HG03575 (cell line): ENCODE measurements around the gene GJB2.
A peak's percentile ranks its signal among the peaks of the same experiment; 100 is the strongest.
"Not testable (repeated sequence)": the region's sequence is repeated elsewhere in the genome, so short reads cannot be mapped to it uniquely, and the experiment has no call there.

ENCODE experiments used
- ATAC-seq: cut with Tn5 transposase; IDR thresholded peaks from one replicate; pipeline ENCODE4 v1.9.1; 2021; ENCODE audit not compliant: unreplicated experiment, insufficient number of reproducible peaks, low FRiP score; ENCODE audit errors: extremely low read depth

GJB2 gene

GRCh38 chr13:20174656-20175405, 17.9 kb downstream of the GJB2 start:
- ATAC-seq, result peak; percentile 89

DNA sequence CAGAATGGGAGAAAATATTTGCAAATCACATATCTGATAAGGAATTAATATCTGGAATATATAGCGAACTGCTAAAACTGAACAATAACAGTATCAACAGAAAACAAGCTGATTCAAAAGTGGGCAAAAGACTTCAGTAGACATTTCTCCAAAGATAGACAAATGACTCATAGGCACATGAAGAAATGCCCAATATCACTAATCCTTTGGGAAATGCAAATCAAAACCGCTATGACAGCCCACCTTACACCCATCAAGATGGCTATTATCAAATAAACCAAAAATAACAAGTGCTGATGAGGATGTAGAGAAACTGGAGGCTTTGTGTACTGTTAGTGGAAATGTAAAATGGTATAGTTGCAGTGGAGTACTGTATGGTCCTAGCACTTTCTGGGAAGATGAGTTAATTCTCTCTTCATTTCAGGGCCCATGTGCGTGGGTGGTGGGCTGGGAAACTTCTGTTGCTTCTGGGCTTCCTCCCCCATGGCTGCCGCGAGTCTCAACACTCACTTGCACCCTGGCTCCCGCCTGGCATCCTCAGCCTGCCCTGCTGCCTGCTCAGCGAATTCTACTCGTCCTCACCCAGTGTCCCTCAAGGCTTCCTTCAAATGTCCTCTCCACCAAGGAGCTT, 19.5 kb downstream of the GJB2 start:
- ATAC-seq, result no peak

DNA sequence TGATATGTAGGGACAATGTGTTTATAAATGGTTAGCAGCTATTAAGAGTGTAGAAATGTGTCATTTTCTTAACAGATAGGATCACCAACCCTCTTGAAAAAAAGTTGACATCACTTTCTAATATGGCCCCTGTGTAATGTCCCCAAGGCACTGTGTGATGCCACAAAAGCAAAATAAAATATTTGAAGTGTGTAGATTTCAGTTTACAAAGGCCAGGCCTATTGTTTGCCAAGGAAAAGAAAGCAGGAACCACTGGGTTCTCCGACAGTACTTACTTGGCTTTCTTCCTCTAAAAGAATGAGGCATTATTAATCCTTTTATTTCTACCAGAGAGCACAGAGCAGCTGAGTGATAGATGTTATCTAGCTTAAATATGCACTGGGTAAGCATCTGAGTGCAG, 21.4 kb downstream of the GJB2 start:
- no peak for ATAC-seq

DNA sequence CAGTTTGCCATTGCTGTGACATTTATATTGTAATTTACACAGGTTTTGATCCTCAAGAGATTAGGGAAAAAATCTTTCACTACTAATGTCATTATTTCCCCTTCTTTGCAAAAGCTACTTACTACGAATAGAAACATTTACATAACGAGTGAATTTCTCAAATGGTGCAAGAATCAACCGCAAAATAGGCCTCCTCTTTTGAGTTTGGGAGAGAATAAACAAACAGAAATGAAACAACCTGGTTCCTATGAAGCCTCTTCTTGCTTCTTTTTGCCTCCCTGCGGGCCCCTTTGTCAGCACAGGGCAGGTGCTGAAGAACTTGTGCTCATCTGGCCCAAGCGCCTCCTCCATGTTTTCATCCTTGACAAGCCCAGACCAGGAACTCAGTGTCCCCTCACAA, 21.8 kb downstream of the GJB2 start:
- ATAC-seq, result no peak

- ATAC-seq, result no peak
These were observed 24.3 kb downstream of the GJB2 start for GRCh38 chr13:20168396-20168795.

- no peak for ATAC-seq
These were observed 27.1 kb downstream of the GJB2 start for GRCh38 chr13:20165417-20166257.

DNA sequence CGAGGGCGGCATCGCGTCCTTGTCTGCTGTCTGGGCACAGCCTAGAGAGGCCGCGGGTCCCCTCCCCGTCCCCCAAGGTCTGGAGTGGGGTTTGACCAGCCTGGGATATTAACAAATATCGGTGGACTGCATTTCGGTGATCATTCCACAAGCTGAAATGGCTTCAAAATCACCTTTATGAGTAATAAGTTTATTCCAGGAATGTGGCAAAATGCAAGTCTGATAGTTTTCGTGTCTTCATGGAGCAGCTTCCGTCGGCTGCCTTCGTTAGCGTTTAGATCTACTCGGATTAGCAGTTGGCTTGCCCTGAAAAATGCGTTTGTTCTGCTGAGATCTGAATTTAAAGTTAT, 30.8 kb downstream of the GJB2 start:
- ATAC-seq, result no peak

- no peak for ATAC-seq
These were observed 31.3 kb downstream of the GJB2 start for GRCh38 chr13:20161275-20161950.

- no peak for ATAC-seq
These were observed 32.1 kb downstream of the GJB2 start, which contains the start of gene GJA3 for GRCh38 chr13:20160306-20161274. TSS of gene GJA3 (minus strand) at chr13:20161052. CDS start at chr13:20143288, 17,764 bp downstream.

DNA sequence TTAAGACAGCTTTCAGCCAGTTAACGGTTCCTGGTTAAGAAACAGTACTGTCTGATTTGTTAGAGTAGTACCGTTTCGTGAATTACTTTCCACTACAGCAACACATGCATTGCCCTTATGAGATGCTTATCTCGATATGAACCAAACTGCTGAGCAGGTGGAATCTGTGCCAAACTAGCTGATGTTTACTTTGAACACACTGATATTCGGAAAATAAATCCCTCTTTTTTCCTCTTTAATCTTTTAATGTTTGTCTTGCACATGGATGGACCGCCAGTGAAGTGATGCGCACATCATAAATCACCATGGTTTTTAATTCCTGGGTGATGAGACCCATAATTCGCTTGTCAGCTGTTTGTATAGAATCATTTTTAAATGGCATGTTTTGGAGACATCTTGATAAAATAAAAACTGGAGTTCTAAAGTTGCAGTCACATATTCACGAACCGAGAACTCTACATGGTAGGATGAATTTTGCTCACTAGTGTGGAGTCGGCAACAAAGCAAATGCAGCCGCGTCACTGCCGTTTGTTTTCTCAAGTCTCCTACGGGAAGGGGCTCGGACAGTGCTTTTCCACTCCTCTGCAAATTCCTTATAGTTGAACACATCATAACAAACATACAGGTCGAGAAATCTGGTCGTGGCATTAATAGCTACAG, 33.0 kb downstream of the GJB2 start:
- no peak for ATAC-seq

GRCh38 chr13:20157151-20157796, 35.5 kb downstream of the GJB2 start:
- no peak for ATAC-seq

DNA sequence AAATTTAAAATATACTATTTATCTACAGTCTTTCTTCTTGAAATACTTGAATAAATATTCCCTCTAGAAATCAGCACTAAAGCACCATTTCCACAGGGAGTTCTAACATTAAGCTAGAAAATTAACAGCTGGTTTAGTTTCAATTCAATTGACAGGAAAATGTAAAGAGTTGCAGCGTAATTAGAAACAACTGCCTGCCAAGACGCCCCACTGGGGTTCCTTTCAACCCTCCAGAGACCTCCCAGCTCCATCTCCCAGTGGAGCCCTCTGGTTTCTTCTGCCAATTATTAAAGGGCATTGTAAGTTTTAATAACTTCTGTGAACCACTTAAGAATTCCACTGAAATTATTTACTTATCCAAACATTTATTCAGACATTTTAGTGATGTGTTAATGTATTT, 36.0 kb downstream of the GJB2 start:
- ATAC-seq, result no peak

GRCh38 chr13:20153290-20153689, 39.4 kb downstream of the GJB2 start:
- not testable (repeated sequence) for ATAC-seq

- ATAC-seq, result no peak
These were observed 41.1 kb downstream of the GJB2 start for GRCh38 chr13:20151612-20152011.

DNA sequence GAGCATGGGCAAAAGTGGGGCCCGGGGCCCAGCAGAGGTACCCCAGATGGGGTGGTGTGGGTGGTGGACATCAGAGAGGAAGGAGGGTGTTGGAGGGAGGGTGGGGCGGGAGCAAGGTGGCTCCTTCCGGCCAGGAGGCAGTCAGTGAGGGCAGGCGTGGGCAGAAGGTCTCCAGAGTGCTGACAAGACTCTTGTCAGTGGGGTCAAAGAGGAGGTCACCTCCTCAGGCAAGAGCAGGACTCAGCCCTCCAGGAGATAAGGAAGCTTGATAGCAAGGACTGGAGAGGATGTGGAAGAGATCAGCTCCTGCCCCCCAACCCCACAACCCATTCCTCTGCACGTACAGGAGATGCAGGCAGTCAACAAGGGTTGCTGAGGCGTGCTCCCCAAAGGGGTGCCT, 41.7 kb downstream of the GJB2 start:
- no peak for ATAC-seq

DNA sequence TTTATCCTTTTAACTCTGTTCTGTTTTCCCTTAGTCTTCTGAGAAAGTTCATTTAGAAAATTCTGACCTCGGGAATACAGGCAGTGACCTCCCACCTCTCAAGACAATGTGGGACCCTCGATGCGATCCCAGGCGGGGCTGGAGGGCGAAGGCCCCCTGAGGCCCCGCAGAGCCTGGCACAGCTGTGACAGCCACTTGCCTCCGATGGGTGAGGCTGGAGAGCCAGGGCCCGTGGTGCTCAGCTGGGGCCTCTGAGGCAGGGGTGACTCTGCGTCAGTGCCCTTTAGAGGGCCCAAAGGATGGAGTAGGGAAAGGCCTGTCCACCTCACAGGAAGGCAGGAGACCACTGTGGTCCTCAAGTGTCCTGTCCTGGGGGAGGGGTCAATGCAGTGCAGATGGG, 42.2 kb downstream of the GJB2 start:
- ATAC-seq, result no peak

GRCh38 chr13:20149762-20150161, 43.0 kb downstream of the GJB2 start:
- no peak for ATAC-seq
